Esophagus muscularis mucosa (tissue), 4 donors: ENCODE data around the gene TGM3. TPM values are rescaled to one million over a fixed set of nuclear protein-coding genes. Genes with fewer than 3 reads are reported as not detected.

Source experiments
- DNase-seq: peaks from one replicate; pipeline ENCODE4 v3.0.0-alpha.2; 2017; ENCODE audit errors: extremely low spot score
- H3K27ac ChIP-seq, 4 donors: fragments of 200-600 bp; sonication (generic); replicated peaks in 1 of 4; 1 replicate in 3 of 4; 2 replicates in 1 of 4; pipeline ENCODE4 v1.5.1; 2016 to 2019; ENCODE audit warnings: mild to moderate bottlenecking in 1 of 4
- H3K27me3 ChIP-seq, 4 donors: fragments of 200-600 bp; sonication (generic); one replicate each; pipeline versions ENCODE4 v1.5.1 to v1.6.0; 2016 to 2019
- H3K36me3 ChIP-seq, 4 donors: fragments of 200-600 bp; sonication (generic); one replicate each; pipeline ENCODE4 v1.5.1; 2016 to 2019
- H3K4me1 ChIP-seq, 4 donors: fragments of 200-600 bp; sonication (generic); one replicate each; pipeline ENCODE4 v1.5.1; 2016 to 2019
- H3K4me3 ChIP-seq, 4 donors: fragments of 200-600 bp; sonication (generic); 1 replicate in 2 of 4; 2 replicates in 2 of 4; pipeline ENCODE4 v1.5.1; 2016 to 2019; ENCODE audit warnings: mild to moderate bottlenecking in 4 of 4, moderate library complexity in 1 of 4
- H3K9me3 ChIP-seq, 4 donors: fragments of 200-600 bp; sonication (generic); 1 replicate in 3 of 4; 2 replicates in 1 of 4; pipeline ENCODE4 v1.5.1; 2016 to 2019
- CTCF ChIP-seq, 3 experiments: fragments of 200-600 bp in 2 of 3; fragments of 450-650 bp in 1 of 3; sonication (generic) in 2 of 3; IDR thresholded peaks; one replicate each; pipeline ENCODE4 v1.5.1; 2017 to 2019; ENCODE audit warnings: antibody characterized with exemption in 3 of 3, mild to moderate bottlenecking in 2 of 3, moderate library complexity in 1 of 3
- EP300 ChIP-seq: sonication (generic); formaldehyde crosslinking; IDR thresholded peaks from one replicate; pipeline ENCODE4 v1.6.1; 2017; ENCODE audit warnings: antibody characterized with exemption
- POLR2A ChIP-seq: fragments of 450-650 bp; IDR thresholded peaks from one replicate; pipeline ENCODE4 v1.6.1; 2017; ENCODE audit warnings: antibody characterized with exemption, moderate library complexity, mild to moderate bottlenecking, low read depth
- POLR2AphosphoS5 ChIP-seq, 2 donors: sonication (generic); formaldehyde crosslinking; IDR thresholded peaks; one replicate each; pipeline ENCODE4 v1.6.1; 2017; ENCODE audit warnings: antibody characterized with exemption in 2 of 2
- WGBS: methylation state at CpG from one replicate; pipeline ENCODE4 v1.1.5; 2018; 5-methylcytosine and 5-hydroxymethylcytosine counted together
- intact Hi-C: fragments of 100-400 bp; cut with DNase I; formaldehyde crosslinking; loops from one replicate; pipeline ENCODE4 v1.15.1; 2023
- total RNA-seq, 4 donors: library from RNA; depleted of rRNA; stranded (reverse); fragments of >200 nt; gene quantifications; one replicate each; pipeline versions ENCODE4 v1.1.0 to v1.2.1, GENCODE V29; 2016

Gene TGM3
- total RNA-seq, 4 donors from 2014 or later: 0.83 TPM; not detected in 3

DNA sequence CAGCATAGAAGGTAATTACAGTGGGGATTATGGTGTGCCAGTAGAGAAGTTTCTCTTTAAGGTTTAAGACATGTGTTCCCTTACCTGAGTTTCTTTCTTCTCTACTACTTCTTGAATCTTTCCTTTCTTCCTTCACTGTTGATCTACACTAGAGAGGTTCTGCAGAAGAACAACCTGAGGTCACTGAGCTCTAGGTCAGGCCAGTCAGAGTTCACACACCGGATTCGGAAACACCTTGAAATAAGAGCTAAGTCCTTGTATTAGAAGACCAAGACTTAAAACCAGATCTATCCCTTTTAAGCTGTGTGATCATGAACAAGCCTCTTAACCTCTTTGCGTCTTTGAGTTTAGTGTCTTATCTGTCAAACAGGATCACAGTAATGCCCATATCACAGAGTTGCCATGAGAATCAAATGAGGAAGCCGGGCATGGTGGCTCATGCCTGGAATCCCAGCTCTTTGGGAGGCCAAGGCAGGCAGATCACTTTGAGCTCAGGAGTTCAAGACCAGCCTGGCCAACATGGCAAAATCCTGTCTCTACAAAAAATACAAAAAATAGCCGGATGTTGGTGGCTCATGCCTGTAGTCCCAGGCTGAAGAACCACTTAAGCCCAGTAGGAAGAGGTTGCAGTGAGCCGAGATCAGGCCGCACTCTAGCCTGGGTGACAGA, 22.0 kb upstream of the TGM3 start:
- peaks cover 0 to 4% (median 0%) of the 10 kb centered on the region in 4 donors for H3K27me3 ChIP-seq
- 86% methylated on average over 7 of the region's 7 CpGs for WGBS
- H3K36me3 ChIP-seq: no peaks in the 10 kb centered on the region
- TF ChIP-seq POLR2AphosphoS5 (IDR thresholded peaks at IDR 0.05): no peak
- no peak for TF ChIP-seq POLR2A
- no peak for TF ChIP-seq EP300
- TF ChIP-seq CTCF (IDR thresholded peaks at IDR 0.05): no peak
- H3K4me1 ChIP-seq: no peaks in the 10 kb centered on the region
- no peak overlapping the region for H3K4me3 ChIP-seq
- intact Hi-C loops: no loop called here
- no peak for DNase-seq
- peaks cover 0 to 4% (median 0%) of the 10 kb centered on the region in 4 donors for H3K9me3 ChIP-seq
- H3K27ac ChIP-seq: no peak overlapping the region

DNA sequence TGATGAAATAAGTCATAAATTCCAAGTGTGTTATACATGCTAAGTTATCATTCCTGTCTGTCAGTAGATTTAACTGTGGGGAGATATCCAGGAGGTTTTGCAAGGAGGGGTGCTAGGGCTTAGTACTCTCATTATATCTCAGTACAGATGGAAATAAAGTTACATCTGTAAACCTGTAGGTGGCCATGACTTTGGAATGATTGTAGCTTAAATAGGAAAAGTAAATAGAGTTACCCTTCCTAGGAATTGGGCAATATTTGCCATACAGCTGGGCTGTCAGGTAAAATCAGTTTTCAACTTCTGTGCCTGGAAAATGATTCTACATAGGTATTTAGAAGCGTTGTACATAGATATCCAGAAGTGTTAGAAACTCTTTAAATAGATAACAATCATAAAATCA, 19.8 kb upstream of the TGM3 start:
- 63% methylated on average over 1 of the region's 1 CpG for WGBS
- no peak overlapping the region for H3K27ac ChIP-seq
- H3K4me3 ChIP-seq: no peak overlapping the region
- H3K4me1 ChIP-seq: no peaks in the 10 kb centered on the region
- H3K36me3 ChIP-seq: no peaks in the 10 kb centered on the region
- DNase-seq: no peak
- H3K27me3 ChIP-seq: peaks cover 0 to 4% (median 0%) of the 10 kb centered on the region in 4 donors
- TF ChIP-seq POLR2A (no peak), EP300 (no peak), CTCF (IDR thresholded peaks at IDR 0.05) (no peak), POLR2AphosphoS5 (IDR thresholded peaks at IDR 0.05) (no peak)
- intact Hi-C loops: no loop called here
- peaks cover 0 to 7% (median 3%) of the 10 kb centered on the region in 4 donors for H3K9me3 ChIP-seq

DNA sequence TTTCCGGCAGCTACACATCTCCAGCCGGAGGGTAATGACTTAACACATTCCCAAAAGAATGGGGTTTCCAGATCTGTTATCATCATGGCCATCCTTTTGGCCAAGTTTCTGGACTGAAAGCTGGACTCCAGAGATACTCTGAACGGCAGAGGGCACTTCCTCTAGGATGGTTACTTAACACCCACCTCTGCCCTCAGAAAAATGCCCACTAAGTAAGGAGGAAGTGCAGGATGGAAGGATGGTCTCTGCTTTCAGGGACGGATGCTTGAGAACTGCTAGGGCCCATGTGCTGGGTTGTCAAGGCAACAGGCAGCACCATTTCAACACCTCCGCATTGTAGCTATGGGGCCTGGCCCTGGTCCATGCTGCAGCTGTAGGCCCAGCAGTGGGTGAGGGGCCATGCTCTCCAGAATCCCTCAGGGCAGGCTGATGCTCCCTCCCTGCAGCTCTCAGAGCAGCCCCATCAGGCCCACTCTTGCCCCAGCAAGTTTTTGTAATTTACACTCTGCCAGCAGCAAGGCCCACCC, 16.5 kb upstream of the TGM3 start:
- Histone ChIP-seq H3K27ac (no peak overlapping the region), H3K4me1 (no peaks in the 10 kb centered on the region), H3K4me3 (no peak overlapping the region), H3K9me3 (peaks cover 0 to 7% (median 3%) of the 10 kb centered on the region in 4 donors), H3K27me3 (no peaks in the 10 kb centered on the region), H3K36me3 (no peaks in the 10 kb centered on the region)
- intact Hi-C loops: no loop called here
- no peak for DNase-seq
- TF ChIP-seq POLR2A (no peak), EP300 (no peak), POLR2AphosphoS5 (IDR thresholded peaks at IDR 0.05) (no peak), CTCF (IDR thresholded peaks at IDR 0.05) (no peak)
- 83% methylated on average over 3 of the region's 5 CpGs for WGBS

- WGBS: 82% methylated on average over 6 of the region's 6 CpGs
- no peak overlapping the region for H3K4me3 ChIP-seq
- H3K27me3 ChIP-seq: no peaks in the 10 kb centered on the region
- no peaks in the 10 kb centered on the region for H3K4me1 ChIP-seq
- no peak for TF ChIP-seq POLR2AphosphoS5 (IDR thresholded peaks at IDR 0.05)
- no peak for TF ChIP-seq EP300
- TF ChIP-seq CTCF (IDR thresholded peaks at IDR 0.05): no peak
- no peak for TF ChIP-seq POLR2A
- DNase-seq: no peak
- intact Hi-C loops: no loop called here
- H3K27ac ChIP-seq: no peak overlapping the region
- peaks cover 0 to 7% (median 3%) of the 10 kb centered on the region in 4 donors for H3K9me3 ChIP-seq
- no peaks in the 10 kb centered on the region for H3K36me3 ChIP-seq
Measured at GRCh38 chr20:2280082-2280481, 15.7 kb upstream of the TGM3 start.
